SK-N-SH (cell line): Measurements from ENCODE around the gene SULF2. TPM values are rescaled to one million over a fixed set of nuclear protein-coding genes. Genes with fewer than 3 reads are reported as not detected.

ENCODE experiments used
- CTCF ChIA-PET: fragments of 300-600, 350-600 bp; formaldehyde crosslinking; extraction: SDS; loops from one replicate; lab custom pipeline; 2021; lab: Yijun Ruan, JAX
- POLR2A ChIA-PET: fragments of 350-600 bp; sonication (Branson Sonifier 250); formaldehyde crosslinking; extraction: SDS; loops from one replicate; lab custom pipeline; 2020; ENCODE audit warnings: antibody characterized with exemption, inconsistent platforms; lab: Yijun Ruan, JAX
- DNase-seq: peaks from one replicate; pipeline ENCODE4 v3.0.0; 2012
- H2AFZ ChIP-seq: fragments of 200-600 bp; sonication (generic); 2 replicates; pipeline ENCODE4 v1.8.1; 2016; ENCODE audit warnings: antibody characterized with exemption, mild to moderate bottlenecking, low read depth
- H3F3A ChIP-seq: fragments of 200-600 bp; sonication (generic); replicated peaks from 2 replicates; pipeline ENCODE3; 2016; ENCODE audit warnings: antibody characterized with exemption, mild to moderate bottlenecking; ENCODE audit not compliant: insufficient read depth
- H3K27ac ChIP-seq, 2 experiments: fragments of 200-500 bp in 1 of 2; fragments of 200-600 bp in 1 of 2; sonication (Bioruptor generic) in 1 of 2; sonication (generic), shearing (Covaris generic) in 1 of 2; 2 replicates each; pipeline versions ENCODE4 v1.5.1 to v1.6.1; 2014 to 2016; ENCODE audit warnings: low read depth in 2 of 2, inconsistent platforms in 1 of 2, low read length in 1 of 2, mild to moderate bottlenecking in 1 of 2, mixed read lengths in 1 of 2
- H3K27me3 ChIP-seq: fragments of 200-600 bp; sonication (generic), shearing (Covaris generic); 2 replicates; pipeline ENCODE4 v1.6.1; 2016; ENCODE audit warnings: mixed run types; ENCODE audit not compliant: insufficient read depth
- H3K36me3 ChIP-seq, 2 experiments: fragments of 200-500 bp in 1 of 2; fragments of 200-600 bp in 1 of 2; sonication (Bioruptor generic) in 1 of 2; sonication (generic) in 1 of 2; replicated peaks in 1 of 2; 2 replicates each; pipeline versions ENCODE3 to v1.5.1; 2014 to 2016; ENCODE audit warnings: low read length in 1 of 2, mild to moderate bottlenecking in 1 of 2; ENCODE audit not compliant: insufficient read depth in 2 of 2, control insufficient read depth in 1 of 2
- H3K4me1 ChIP-seq, 2 experiments: fragments of 200-500 bp in 1 of 2; fragments of 200-600 bp in 1 of 2; sonication (Bioruptor generic) in 1 of 2; sonication (generic), shearing (Covaris generic) in 1 of 2; 2 replicates each; pipeline versions ENCODE4 v1.5.1 to v1.6.1; 2014 to 2016; ENCODE audit warnings: low read depth in 1 of 2, low read length in 1 of 2, mixed run types in 1 of 2; ENCODE audit not compliant: insufficient read depth in 2 of 2, control insufficient read depth in 1 of 2
- H3K4me2 ChIP-seq: fragments of 200-600 bp; sonication (generic), shearing (Covaris generic); 2 replicates; pipeline ENCODE4 v1.6.1; 2017; ENCODE audit warnings: mixed run types
- H3K4me3 ChIP-seq, 2 experiments: fragments of 200-500 bp in 1 of 2; fragments of 200-600 bp in 1 of 2; sonication (Bioruptor generic) in 1 of 2; sonication (generic), shearing (Covaris generic) in 1 of 2; 2 replicates each; pipeline versions ENCODE4 v1.5.1 to v1.8.1; 2014 to 2016; ENCODE audit warnings: low read depth in 2 of 2, inconsistent platforms in 1 of 2, low read length in 1 of 2, mild to moderate bottlenecking in 1 of 2, mixed read lengths in 1 of 2, moderate library complexity in 1 of 2
- H3K79me2 ChIP-seq: fragments of 200-600 bp; sonication (generic); 2 replicates; pipeline ENCODE4 v1.8.1; 2017; ENCODE audit warnings: mild to moderate bottlenecking; ENCODE audit not compliant: insufficient read depth
- H3K9ac ChIP-seq: fragments of 200-600 bp; sonication (generic); 2 replicates; pipeline ENCODE4 v1.6.1; 2017; ENCODE audit warnings: mixed run types
- H3K9me2 ChIP-seq: fragments of 200-600 bp; sonication (generic); 2 replicates; pipeline ENCODE4 v1.6.1; 2017; ENCODE audit warnings: mixed run types
- H3K9me3 ChIP-seq: fragments of 200-600 bp; sonication (generic); 2 replicates; pipeline ENCODE4 v1.6.1; 2017; ENCODE audit warnings: mixed run types, mild to moderate bottlenecking, moderate library complexity
- H4K20me1 ChIP-seq: fragments of 200-600 bp; sonication (generic); 2 replicates; pipeline ENCODE4 v1.6.1; 2017; ENCODE audit warnings: mild to moderate bottlenecking, mixed run types; ENCODE audit not compliant: insufficient read depth
- CHD2 ChIP-seq: fragments of 150-350 bp; IDR thresholded peaks from 2 replicates; pipeline ENCODE4 v1.6.1; 2018; ENCODE audit warnings: low read length; ENCODE audit not compliant: partially characterized antibody
- EP300 ChIP-seq, 2 experiments: IDR thresholded peaks; 2 replicates each; pipeline versions ENCODE4 v1.4.0 to v1.6.1; 2012; ENCODE audit warnings: borderline replicate concordance in 1 of 2, low read depth in 1 of 2, low read length in 1 of 2
- FOXJ3 ChIP-seq: sonication (generic); formaldehyde crosslinking; IDR thresholded peaks from 2 replicates; pipeline ENCODE4 v1.5.1; 2020; ENCODE audit warnings: mild to moderate bottlenecking, missing genetic modification reagents
- GATA2 ChIP-seq: sonication (generic); formaldehyde crosslinking; IDR thresholded peaks from 2 replicates; pipeline ENCODE4 v1.5.0; 2020; ENCODE audit warnings: mild to moderate bottlenecking, missing genetic modification reagents
- JUND ChIP-seq: IDR thresholded peaks from 2 replicates; pipeline ENCODE4 v1.4.0; 2012
- RCOR1 ChIP-seq: fragments of 150-350 bp; IDR thresholded peaks from 2 replicates; pipeline ENCODE4 v1.6.1; 2017; ENCODE audit warnings: antibody characterized with exemption, low read length
- WGBS: methylation state at CpG from one replicate; pipeline ENCODE4 v1.1.6; 2017; ENCODE audit warnings: low lambda C conversion rate; 5-methylcytosine and 5-hydroxymethylcytosine counted together
- polyA plus RNA-seq, 3 experiments: library from polyadenylated mRNA; depleted of rRNA; stranded (reverse); fragments of >200 nt; gene quantifications; 2 replicates each; pipeline ENCODE4 v1.2.3, GENCODE V29; 2012
- TF ChIP-seq, protein P1 (sequence below): fragments of 200-600 bp; sonication (generic); IDR thresholded peaks from 2 replicates; pipeline ENCODE4 v1.6.1; 2017; ENCODE audit warnings: antibody characterized with exemption, mild to moderate bottlenecking, moderate library complexity

The SULF2 gene
- polyA plus RNA-seq, 1 of the 3 experiments (the other 2 are of a cell fraction), result 20.2 TPM

DNA sequence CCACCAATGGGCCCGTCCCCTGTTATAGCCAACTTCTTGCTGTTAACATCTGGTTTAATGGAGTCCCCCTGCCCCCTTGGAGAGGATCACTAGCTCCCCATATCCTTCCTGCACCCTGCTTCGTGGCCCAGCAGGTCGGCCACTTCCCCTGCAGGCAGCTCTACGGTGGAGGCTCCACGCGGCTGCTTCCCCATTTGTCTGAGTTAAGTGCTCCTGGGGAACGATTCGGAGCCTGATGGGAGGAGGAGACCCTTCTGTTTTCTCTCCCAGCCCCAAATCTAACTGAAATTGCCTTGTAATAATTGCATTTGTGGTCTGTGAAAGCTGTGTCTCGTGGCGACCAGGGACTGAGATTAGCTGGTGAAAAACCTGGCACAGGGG is 74.6 kb downstream of the SULF2 start (continued):
- TF ChIP-seq, protein P1, sequence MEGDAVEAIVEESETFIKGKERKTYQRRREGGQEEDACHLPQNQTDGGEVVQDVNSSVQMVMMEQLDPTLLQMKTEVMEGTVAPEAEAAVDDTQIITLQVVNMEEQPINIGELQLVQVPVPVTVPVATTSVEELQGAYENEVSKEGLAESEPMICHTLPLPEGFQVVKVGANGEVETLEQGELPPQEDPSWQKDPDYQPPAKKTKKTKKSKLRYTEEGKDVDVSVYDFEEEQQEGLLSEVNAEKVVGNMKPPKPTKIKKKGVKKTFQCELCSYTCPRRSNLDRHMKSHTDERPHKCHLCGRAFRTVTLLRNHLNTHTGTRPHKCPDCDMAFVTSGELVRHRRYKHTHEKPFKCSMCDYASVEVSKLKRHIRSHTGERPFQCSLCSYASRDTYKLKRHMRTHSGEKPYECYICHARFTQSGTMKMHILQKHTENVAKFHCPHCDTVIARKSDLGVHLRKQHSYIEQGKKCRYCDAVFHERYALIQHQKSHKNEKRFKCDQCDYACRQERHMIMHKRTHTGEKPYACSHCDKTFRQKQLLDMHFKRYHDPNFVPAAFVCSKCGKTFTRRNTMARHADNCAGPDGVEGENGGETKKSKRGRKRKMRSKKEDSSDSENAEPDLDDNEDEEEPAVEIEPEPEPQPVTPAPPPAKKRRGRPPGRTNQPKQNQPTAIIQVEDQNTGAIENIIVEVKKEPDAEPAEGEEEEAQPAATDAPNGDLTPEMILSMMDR, result no peak
- TF ChIP-seq, all 33 proteins: peak for 0

DNA sequence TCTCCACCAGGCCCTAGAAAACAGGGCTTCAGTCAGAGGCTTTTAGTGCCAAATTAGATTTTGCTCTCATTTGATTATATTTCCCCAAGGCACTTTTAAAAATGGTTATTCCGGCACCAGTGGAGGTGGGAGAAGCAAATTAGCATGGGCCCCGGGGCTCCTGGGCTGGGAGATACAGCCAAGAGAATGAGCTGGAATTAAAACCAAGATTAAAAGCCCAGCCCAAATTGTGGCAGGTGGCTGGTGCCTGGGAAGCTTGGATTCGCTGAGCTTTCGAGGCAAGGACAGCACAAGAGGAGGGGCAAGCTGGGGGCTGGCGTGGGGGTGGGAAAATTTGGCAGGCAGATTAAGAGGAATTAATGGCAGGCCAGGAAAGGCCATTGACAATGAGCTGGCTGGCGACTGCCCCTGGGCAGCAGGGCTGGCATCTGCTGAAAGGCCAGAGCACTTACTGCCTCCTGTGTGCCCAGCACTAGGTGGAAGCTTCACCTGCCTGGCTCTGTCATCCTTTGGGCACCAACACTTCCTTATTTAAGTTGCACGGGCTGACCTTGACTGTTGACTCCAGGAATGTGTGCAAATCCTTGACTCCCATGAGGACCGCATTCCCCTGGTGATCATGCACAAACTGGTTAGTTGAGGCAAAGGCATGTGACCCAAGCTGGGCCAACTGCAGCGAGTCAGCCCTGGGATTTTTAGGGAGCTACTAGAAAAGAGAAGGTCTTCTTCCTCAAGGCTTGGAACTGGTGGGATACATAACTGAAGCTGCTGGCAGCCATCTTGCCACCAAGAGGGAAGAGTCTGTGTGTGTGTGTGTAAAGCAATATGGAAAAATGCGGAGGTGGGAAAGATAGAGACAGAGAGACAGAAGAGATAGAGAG is 76.1 kb downstream of the SULF2 start:
- no peaks in the 10 kb centered on the region for H3F3A ChIP-seq
- ChIA-PET POLR2A (interaction anchor here (0.6 to 0.9 kb wide), 3 partner anchors 99 to 910 kb away, joined by 3 to 4 read pairs (median 3); no protein-coding TSS in a partner anchor), CTCF (interaction anchor here (0.7 to 8.3 kb wide), 11 partner anchors 15 to 928 kb away, joined by 3 to 37 read pairs (median 5); no protein-coding TSS in a partner anchor)
- H3K4me1 ChIP-seq, result peaks cover 0 to 47% of the 10 kb centered on the region in 2 experiments; a peak in 2 of 4 replicates
- H2AFZ ChIP-seq, result no peak overlapping the region
- H3K27me3 ChIP-seq, result no peaks in the 10 kb centered on the region
- no peak overlapping the region for H3K9ac ChIP-seq
- no peaks in the 10 kb centered on the region for H3K9me3 ChIP-seq
- no peaks in the 10 kb centered on the region for H3K79me2 ChIP-seq
- H3K36me3 ChIP-seq, result peaks cover 0 to 4% of the 10 kb centered on the region in 2 experiments
- H3K9me2 ChIP-seq, result no peaks in the 10 kb centered on the region
- no peak for TF ChIP-seq JUND
- TF ChIP-seq CHD2, result peak; percentile 59
- TF ChIP-seq RCOR1, result peak; percentile 84
- TF ChIP-seq, protein P1, result no peak
- TF ChIP-seq EP300 (IDR thresholded peaks at IDR 0.05; ENCODE audit: borderline replicate concordance in 1 of 2, low read depth in 1 of 2, low read length in 1 of 2), result peak in 1 of 2 experiments; percentile 86; a peak in 2 of 4 replicates
- no peak for TF ChIP-seq FOXJ3 (CRISPR knock-in tag)
- peak; percentile 56 for TF ChIP-seq GATA2
- peak; percentile 69 for DNase-seq
- WGBS, result 35% methylated on average over 8 of the region's 10 CpGs
- H3K4me2 ChIP-seq, result no peak overlapping the region
- no peaks in the 10 kb centered on the region for H4K20me1 ChIP-seq
- no peak overlapping the region for H3K4me3 ChIP-seq
- peak overlapping the region in 1 of 2 experiments; percentile 90; a peak in 2 of 4 replicates for H3K27ac ChIP-seq
